GM12864 (cell line): ENCODE data around the gene C3orf22.

Experiments used
- DNase-seq: peaks from one replicate; pipeline ENCODE4 v3.0.0-alpha.2; 2011; ENCODE audit warnings: low read depth
- H3K4me3 ChIP-seq: 2 replicates; pipeline ENCODE4 v1.5.1; 2011; ENCODE audit warnings: mild to moderate bottlenecking, low read depth, low read length, control low read depth
- CTCF ChIP-seq: IDR thresholded peaks from 2 replicates; pipeline ENCODE4 v1.5.1; 2011; ENCODE audit warnings: low read depth, mild to moderate bottlenecking, moderate library complexity, low read length, control low read depth, inconsistent platforms; ENCODE audit errors: missing control alignments

Gene C3orf22

DNA sequence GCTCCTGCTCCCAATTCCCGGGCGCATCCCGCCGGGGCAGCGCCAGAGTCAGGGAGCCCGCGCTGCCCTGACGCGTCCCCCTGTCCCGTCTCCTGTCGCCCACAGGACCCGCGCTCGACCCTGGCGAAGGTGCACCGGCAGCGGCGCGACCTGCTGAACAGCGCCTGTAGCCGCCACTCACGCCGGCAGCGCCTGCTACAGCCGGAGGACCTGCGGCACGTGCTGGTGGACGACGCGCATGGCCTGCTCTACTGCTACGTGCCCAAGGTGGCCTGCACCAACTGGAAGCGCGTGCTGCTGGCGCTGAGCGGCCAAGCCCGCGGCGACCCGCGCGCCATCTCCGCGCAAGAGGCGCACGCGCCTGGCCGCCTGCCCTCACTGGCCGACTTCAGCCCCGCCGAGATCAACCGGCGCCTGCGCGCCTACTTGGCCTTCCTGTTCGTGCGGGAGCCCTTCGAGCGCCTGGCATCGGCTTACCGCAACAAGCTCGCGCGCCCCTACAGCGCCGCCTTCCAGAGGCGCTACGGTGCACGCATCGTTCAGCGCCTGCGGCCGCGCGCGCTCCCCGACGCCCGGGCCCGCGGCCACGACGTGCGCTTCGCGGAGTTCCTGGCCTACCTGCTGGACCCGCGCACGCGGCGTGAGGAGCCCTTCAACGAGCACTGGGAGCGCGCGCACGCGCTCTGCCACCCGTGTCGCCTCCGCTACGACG is 16.9 kb downstream of the C3orf22 start:
- DNase-seq, result no peak
- TF ChIP-seq CTCF, result no peak
- no peak overlapping the region for H3K4me3 ChIP-seq

GRCh38 chr3:126540951-126541627 is 17.6 kb downstream of the C3orf22 start:
- H3K4me3 ChIP-seq, result no peak overlapping the region
- no peak for TF ChIP-seq CTCF
- DNase-seq, result no peak

GRCh38 chr3:126540342-126540849 is 18.3 kb downstream of the C3orf22 start:
- H3K4me3 ChIP-seq, result no peak overlapping the region
- DNase-seq, result peak; percentile 2
- TF ChIP-seq CTCF, result no peak

GRCh38 chr3:126539558-126540250 is 19.0 kb downstream of the C3orf22 start:
- no peak for TF ChIP-seq CTCF
- H3K4me3 ChIP-seq, result no peak overlapping the region
- no peak for DNase-seq

- H3K4me3 ChIP-seq, result no peak overlapping the region
- no peak for DNase-seq
- TF ChIP-seq CTCF, result no peak
These were observed 19.8 kb downstream of the C3orf22 start for GRCh38 chr3:126538966-126539365.

- TF ChIP-seq CTCF, result no peak
- no peak for DNase-seq
- no peak overlapping the region for H3K4me3 ChIP-seq
These were observed 20.4 kb downstream of the C3orf22 start for GRCh38 chr3:126538316-126538715.
